Upper lobe of left lung (tissue), 4 donors: ENCODE results near the gene KIF5A.
"Not testable (repeated sequence)": the region's sequence is repeated elsewhere in the genome, so short reads cannot be mapped to it uniquely, and the experiment has no call there.

Experiments used
- POLR2A ChIP-seq, 4 donors: fragments of 450-650 bp; IDR thresholded peaks; one replicate each; pipeline ENCODE4 v1.5.1; 2016 to 2017; ENCODE audit warnings: antibody characterized with exemption in 4 of 4, mild to moderate bottlenecking in 2 of 4
- POLR2AphosphoS5 ChIP-seq, 2 donors: sonication (generic); formaldehyde crosslinking; IDR thresholded peaks; one replicate each; pipeline ENCODE4 v1.5.1; 2017; ENCODE audit warnings: antibody characterized with exemption in 2 of 2
- TF ChIP-seq, protein P1 (sequence below), 6 experiments: fragments of 450-650 bp in 4 of 6; fragments of 200-600 bp in 2 of 6; sonication (generic) in 2 of 6; IDR thresholded peaks; one replicate each; pipeline ENCODE4 v1.5.1; 2016 to 2019; ENCODE audit warnings: antibody characterized with exemption in 6 of 6

DNA sequence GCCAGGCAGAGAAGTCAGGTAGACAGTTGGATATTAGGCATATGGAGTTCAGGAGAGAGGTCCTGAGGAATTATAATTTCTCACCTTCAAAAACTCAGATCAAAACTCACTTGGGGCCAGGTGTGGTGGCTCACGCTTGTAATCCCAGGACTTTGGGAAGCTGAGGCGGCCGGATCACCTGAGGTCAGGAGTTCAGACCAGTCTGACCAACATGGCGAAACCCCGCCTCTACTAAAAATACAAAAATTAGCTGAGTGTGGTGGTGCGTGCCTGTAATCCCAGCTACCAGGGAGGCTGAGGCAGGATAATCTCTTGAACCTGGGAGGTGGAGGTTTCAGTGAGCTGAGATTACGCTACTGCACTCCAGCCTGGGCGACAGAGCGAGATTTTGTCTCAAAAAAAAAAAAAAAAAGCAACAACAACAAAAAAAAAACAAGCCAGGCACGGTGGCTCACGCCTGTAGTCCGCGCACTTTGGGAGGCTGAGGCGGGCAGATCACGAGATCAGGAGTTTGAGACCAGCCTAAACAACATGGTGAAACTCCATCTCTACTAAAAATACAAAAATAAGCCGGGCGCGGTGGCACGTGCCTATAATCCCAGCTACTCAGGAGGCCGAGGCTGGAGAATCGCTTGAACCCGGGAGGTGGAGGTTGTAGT lies 47.4 kb upstream of the KIF5A start:
- TF ChIP-seq, protein P1, sequence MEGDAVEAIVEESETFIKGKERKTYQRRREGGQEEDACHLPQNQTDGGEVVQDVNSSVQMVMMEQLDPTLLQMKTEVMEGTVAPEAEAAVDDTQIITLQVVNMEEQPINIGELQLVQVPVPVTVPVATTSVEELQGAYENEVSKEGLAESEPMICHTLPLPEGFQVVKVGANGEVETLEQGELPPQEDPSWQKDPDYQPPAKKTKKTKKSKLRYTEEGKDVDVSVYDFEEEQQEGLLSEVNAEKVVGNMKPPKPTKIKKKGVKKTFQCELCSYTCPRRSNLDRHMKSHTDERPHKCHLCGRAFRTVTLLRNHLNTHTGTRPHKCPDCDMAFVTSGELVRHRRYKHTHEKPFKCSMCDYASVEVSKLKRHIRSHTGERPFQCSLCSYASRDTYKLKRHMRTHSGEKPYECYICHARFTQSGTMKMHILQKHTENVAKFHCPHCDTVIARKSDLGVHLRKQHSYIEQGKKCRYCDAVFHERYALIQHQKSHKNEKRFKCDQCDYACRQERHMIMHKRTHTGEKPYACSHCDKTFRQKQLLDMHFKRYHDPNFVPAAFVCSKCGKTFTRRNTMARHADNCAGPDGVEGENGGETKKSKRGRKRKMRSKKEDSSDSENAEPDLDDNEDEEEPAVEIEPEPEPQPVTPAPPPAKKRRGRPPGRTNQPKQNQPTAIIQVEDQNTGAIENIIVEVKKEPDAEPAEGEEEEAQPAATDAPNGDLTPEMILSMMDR (IDR thresholded peaks at IDR 0.05), result not testable (repeated sequence)
- not testable (repeated sequence) for TF ChIP-seq POLR2A, POLR2AphosphoS5 (IDR thresholded peaks at IDR 0.05)
